Naive thymus-derived CD4-positive, alpha-beta T cell (primary cell): ENCODE measurements around the gene STAT3. TPM values are rescaled to one million over a fixed set of nuclear protein-coding genes. Genes with fewer than 3 reads are reported as not detected.
"Not testable (repeated sequence)": the region's sequence is repeated elsewhere in the genome, so short reads cannot be mapped to it uniquely, and the experiment has no call there.

Source experiments
- ATAC-seq: fragments of 150-1000 bp; cut with Tn5 transposase; 2 replicates; pipeline ENCODE4 v1.10.0; 2021; ENCODE audit warnings: mild to moderate bottlenecking, moderate library complexity
- CTCF ChIA-PET: fragments of 350-600 bp; sonication (Branson Sonifier 250); formaldehyde crosslinking; loops from one replicate; lab custom pipeline; 2021; ENCODE audit warnings: antibody characterized with exemption; lab: Charles Lee
- POLR2A ChIA-PET: fragments of 350-600 bp; sonication (Branson Sonifier 250); formaldehyde crosslinking; loops from one replicate; lab custom pipeline; 2021; ENCODE audit warnings: antibody characterized with exemption, inconsistent platforms; lab: Charles Lee
- DNase-seq, 9 donors: peaks; one replicate each; pipeline versions ENCODE4 v3.0.0 to v3.0.0-alpha.2; 2020 to 2022; ENCODE audit warnings: mixed read lengths in 1 of 9
- H3K27ac ChIP-seq: one replicate; pipeline ENCODE4 v1.7.0; 2013; ENCODE audit warnings: mild to moderate bottlenecking, low read depth, low read length, moderate library complexity
- H3K27me3 ChIP-seq, 2 donors: one replicate each; pipeline ENCODE4 v1.7.0; 2013; ENCODE audit warnings: low read length in 2 of 2, mild to moderate bottlenecking in 2 of 2, moderate library complexity in 2 of 2; ENCODE audit not compliant: control insufficient read depth in 2 of 2, insufficient read depth in 2 of 2
- H3K36me3 ChIP-seq, 3 experiments: 1 replicate in 2 of 3; 2 replicates in 1 of 3; pipeline ENCODE4 v1.7.0; 2013; ENCODE audit warnings: low read length in 3 of 3, mild to moderate bottlenecking in 3 of 3, moderate library complexity in 1 of 3; ENCODE audit not compliant: insufficient read depth in 3 of 3, control insufficient read depth in 2 of 3
- H3K4me1 ChIP-seq, 2 donors: one replicate each; pipeline ENCODE4 v1.7.0; 2013; ENCODE audit warnings: low read length in 2 of 2, mild to moderate bottlenecking in 2 of 2, moderate library complexity in 1 of 2; ENCODE audit not compliant: control insufficient read depth in 2 of 2, insufficient read depth in 2 of 2
- H3K4me3 ChIP-seq: 2 replicates; pipeline ENCODE4 v1.7.0; 2013; ENCODE audit warnings: mild to moderate bottlenecking, low read length
- H3K9me3 ChIP-seq, 3 experiments: 1 replicate in 2 of 3; 2 replicates in 1 of 3; pipeline ENCODE4 v1.7.0; 2013; ENCODE audit warnings: low read length in 3 of 3; ENCODE audit not compliant: control insufficient read depth in 2 of 3
- H3K27ac Mint-ChIP-seq, 9 donors: one replicate each; pipeline ENCODE4 v1.8.0; 2020 to 2022; ENCODE audit warnings: mixed read lengths in 9 of 9, mild to moderate bottlenecking in 8 of 9, moderate library complexity in 5 of 9, inconsistent platforms in 2 of 9
- H3K27me3 Mint-ChIP-seq, 5 donors: one replicate each; pipeline ENCODE4 v1.8.0; 2021 to 2022; ENCODE audit warnings: mixed read lengths in 5 of 5, mild to moderate bottlenecking in 1 of 5
- H3K36me3 Mint-ChIP-seq, 5 donors: one replicate each; pipeline ENCODE4 v1.8.0; 2020 to 2022; ENCODE audit warnings: mixed read lengths in 5 of 5, mild to moderate bottlenecking in 3 of 5, inconsistent platforms in 1 of 5
- H3K4me1 Mint-ChIP-seq, 7 donors: one replicate each; pipeline ENCODE4 v1.8.0; 2020 to 2022; ENCODE audit warnings: mixed read lengths in 7 of 7, mild to moderate bottlenecking in 3 of 7, inconsistent platforms in 1 of 7
- H3K4me3 Mint-ChIP-seq, 10 donors: one replicate each; pipeline ENCODE4 v1.8.0; 2020 to 2022; ENCODE audit warnings: mild to moderate bottlenecking in 10 of 10, mixed read lengths in 10 of 10, moderate library complexity in 6 of 10, inconsistent platforms in 2 of 10
- H3K9me3 Mint-ChIP-seq, 11 donors: one replicate each; pipeline ENCODE4 v1.8.0; 2020 to 2022; ENCODE audit warnings: mixed read lengths in 11 of 11, mild to moderate bottlenecking in 4 of 11, inconsistent platforms in 1 of 11, moderate library complexity in 1 of 11
- intact Hi-C, 2 donors: fragments of 100-400 bp; cut with micrococcal nuclease; formaldehyde crosslinking; loops; one replicate each; pipeline ENCODE4 v1.15.1; 2023
- polyA plus RNA-seq, 2 donors: library from polyadenylated mRNA; unstranded; fragments of 300-500 nt; fragmentation: Illumina TruSeq; gene quantifications; one replicate each; pipeline ENCODE4 v1.2.3, GENCODE V29; 2021
- total RNA-seq, 6 experiments: library from RNA in 5 of 6; stranded (reverse) in 5 of 6; gene quantifications; 1 replicate in 5 of 6; 2 replicates in 1 of 6; pipeline ENCODE4 v1.2.3 and lab custom pipeline; 2021 to 2026

The STAT3 gene
- total and polyA plus RNA-seq, 7 experiments from 2014 or later, result 133 to 275 (median 189) TPM

- peaks cover 0 to 25% (median 12%) of the 10 kb centered on the region in 5 donors for H3K36me3 Mint-ChIP-seq
- H3K36me3 ChIP-seq, result peaks cover 0 to 9% (median 0%) of the 10 kb centered on the region in 3 experiments
- no peak overlapping the region for H3K27ac Mint-ChIP-seq
- H3K27me3 Mint-ChIP-seq, result no peaks in the 10 kb centered on the region
- CTCF ChIA-PET, result no interaction called here
- DNase-seq (no peak), ATAC-seq (no peak)
- H3K4me1 Mint-ChIP-seq, result peaks cover 28 to 61% (median 45%) of the 10 kb centered on the region in 7 donors
- no peak overlapping the region for H3K27ac ChIP-seq
- no peaks in the 10 kb centered on the region for H3K9me3 ChIP-seq
- peaks cover 0 to 4% (median 0%) of the 10 kb centered on the region in 11 donors for H3K9me3 Mint-ChIP-seq
- peaks cover 8 to 11% of the 10 kb centered on the region in 2 donors for H3K4me1 ChIP-seq
- no peak overlapping the region for H3K4me3 ChIP-seq
- H3K27me3 ChIP-seq, result no peaks in the 10 kb centered on the region
- intact Hi-C loops, result no loop called here
- POLR2A ChIA-PET, result interaction anchor here (0.6 kb wide), 1 partner anchor 59 kb away, joined by 3 read pairs; no protein-coding TSS in a partner anchor
- no peak overlapping the region for H3K4me3 Mint-ChIP-seq
These were observed 14.3 kb downstream of the STAT3 start for GRCh38 chr17:42373896-42374295.

- no peak for DNase-seq
- Histone ChIP-seq H3K27ac (no peak overlapping the region), H3K4me1 (peaks cover 8 to 13% of the 10 kb centered on the region in 2 donors), H3K9me3 (no peaks in the 10 kb centered on the region), H3K4me3 (no peak overlapping the region), H3K27me3 (no peaks in the 10 kb centered on the region), H3K36me3 (peaks cover 0 to 9% (median 0%) of the 10 kb centered on the region in 3 experiments)
- H3K4me3 Mint-ChIP-seq, result peak overlapping the region in 1 of 10 donors; percentile 20
- H3K4me1 Mint-ChIP-seq, result peaks cover 30 to 61% (median 46%) of the 10 kb centered on the region in 7 donors
- POLR2A ChIA-PET, result interaction anchor here (1.2 kb wide), 1 partner anchor 16 kb away, joined by 4 read pairs; the partner anchor contains the start of gene STAT3
- CTCF ChIA-PET, result no interaction called here
- no peaks in the 10 kb centered on the region for H3K27me3 Mint-ChIP-seq
- ATAC-seq, result no peak
- peaks cover 0 to 28% (median 12%) of the 10 kb centered on the region in 5 donors for H3K36me3 Mint-ChIP-seq
- peak overlapping the region in 1 of 9 donors; percentile 24 for H3K27ac Mint-ChIP-seq
- peaks cover 0 to 4% (median 0%) of the 10 kb centered on the region in 11 donors for H3K9me3 Mint-ChIP-seq
- intact Hi-C loops, result no loop called here
These were observed 16.1 kb downstream of the STAT3 start for GRCh38 chr17:42372142-42372541.

- H3K27ac ChIP-seq, H3K4me3 ChIP-seq, intact Hi-C loops, H3K9me3 Mint-ChIP-seq, H3K27me3 ChIP-seq, H3K9me3 ChIP-seq, ATAC-seq, H3K36me3 ChIP-seq, H3K27me3 Mint-ChIP-seq, DNase-seq: not testable (repeated sequence)
- Mint-ChIP-seq H3K27ac (peak overlapping the region in 4 of 9 donors; percentile 21 to 51 (median 31)), H3K4me3 (peak overlapping the region in 5 of 10 donors; percentile 7 to 48 (median 32)), H3K36me3 (peaks cover 0 to 42% (median 23%) of the 10 kb centered on the region in 5 donors), H3K4me1 (peaks cover 43 to 68% (median 54%) of the 10 kb centered on the region in 7 donors)
- CTCF ChIA-PET, result interaction anchor here (0.5 to 1.7 kb wide), 3 partner anchors 26 to 39 kb away, joined by 3 to 4 read pairs (median 3); no protein-coding TSS in a partner anchor
- POLR2A ChIA-PET, result interaction anchor here (2.5 kb wide), 1 partner anchor 10 kb away, joined by 6 read pairs; no protein-coding TSS in a partner anchor
- peaks cover 18 to 25% of the 10 kb centered on the region in 2 donors for H3K4me1 ChIP-seq
These were observed 19.3 kb downstream of the STAT3 start for GRCh38 chr17:42368797-42369561.

- ChIA-PET POLR2A (interaction anchor here (2.5 kb wide), 1 partner anchor 11 kb away, joined by 6 read pairs; no protein-coding TSS in a partner anchor), CTCF (interaction anchor here (0.5 kb wide), 1 partner anchor 26 kb away, joined by 3 read pairs; no protein-coding TSS in a partner anchor)
- Mint-ChIP-seq H3K27ac (peak overlapping the region in 2 of 9 donors; percentile 1 to 58), H3K36me3 (peaks cover 0 to 46% (median 26%) of the 10 kb centered on the region in 5 donors), H3K4me3 (peak overlapping the region in 1 of 10 donors; percentile 6), H3K4me1 (peaks cover 49 to 73% (median 57%) of the 10 kb centered on the region in 7 donors)
- H3K4me3 ChIP-seq, H3K27ac ChIP-seq, H3K27me3 Mint-ChIP-seq, H3K9me3 Mint-ChIP-seq, H3K9me3 ChIP-seq, ATAC-seq, H3K27me3 ChIP-seq, DNase-seq, intact Hi-C loops, H3K36me3 ChIP-seq: not testable (repeated sequence)
- peaks cover 25 to 27% of the 10 kb centered on the region in 2 donors for H3K4me1 ChIP-seq
These were observed 19.9 kb downstream of the STAT3 start for GRCh38 chr17:42368310-42368709.

- H3K4me1 ChIP-seq, result peaks cover 38 to 39% of the 10 kb centered on the region in 2 donors
- H3K36me3 ChIP-seq, H3K9me3 Mint-ChIP-seq, H3K9me3 ChIP-seq, H3K27me3 Mint-ChIP-seq, intact Hi-C loops, DNase-seq, H3K4me3 ChIP-seq, H3K27ac ChIP-seq, H3K27me3 ChIP-seq, ATAC-seq: not testable (repeated sequence)
- Mint-ChIP-seq H3K4me3 (peak overlapping the region in 4 of 10 donors; percentile 1 to 32 (median 22)), H3K4me1 (peaks cover 54 to 88% (median 76%) of the 10 kb centered on the region in 7 donors), H3K36me3 (peaks cover 0 to 43% (median 27%) of the 10 kb centered on the region in 5 donors), H3K27ac (peak overlapping the region in 5 of 9 donors; percentile 9 to 71 (median 29))
- POLR2A ChIA-PET, result interaction anchor here (1.2 kb wide), 1 partner anchor 22 kb away, joined by 8 read pairs; the partner anchor contains the start of gene STAT3
- CTCF ChIA-PET, result interaction anchor here (0.6 kb wide), 1 partner anchor 43 kb away, joined by 3 read pairs; no protein-coding TSS in a partner anchor
These were observed 21.8 kb downstream of the STAT3 start for GRCh38 chr17:42366176-42367023.

- ATAC-seq, result no peak
- Histone ChIP-seq H3K9me3 (no peaks in the 10 kb centered on the region), H3K36me3 (no peaks in the 10 kb centered on the region), H3K27ac (no peak overlapping the region), H3K4me1 (peaks cover 39 to 47% of the 10 kb centered on the region in 2 donors), H3K4me3 (no peak overlapping the region), H3K27me3 (no peaks in the 10 kb centered on the region)
- Mint-ChIP-seq H3K36me3 (peaks cover 0 to 43% (median 23%) of the 10 kb centered on the region in 5 donors), H3K27me3 (no peaks in the 10 kb centered on the region), H3K4me3 (peak overlapping the region in 3 of 10 donors; percentile 5 to 52 (median 19)), H3K9me3 (no peaks in the 10 kb centered on the region), H3K27ac (peak overlapping the region in 5 of 9 donors; percentile 17 to 80 (median 43)), H3K4me1 (peaks cover 49 to 85% (median 72%) of the 10 kb centered on the region in 7 donors)
- POLR2A ChIA-PET, result no interaction called here
- no peak for DNase-seq
- CTCF ChIA-PET, result interaction anchor here (0.7 kb wide), 1 partner anchor 135 kb away, joined by 4 read pairs; no protein-coding TSS in a partner anchor
- intact Hi-C loops, result loop anchor here in 1 of 2 donors (2.0 kb wide), 1 partner anchor 14 kb away; no protein-coding TSS in a partner anchor
These were observed 23.1 kb downstream of the STAT3 start for GRCh38 chr17:42365136-42365535.
